Kidney capillary endothelial cell (primary cell): ENCODE results near the gene ZDHHC11B.
"Not testable (repeated sequence)": the region's sequence is repeated elsewhere in the genome, so short reads cannot be mapped to it uniquely, and the experiment has no call there.

Experiments
- DNase-seq: peaks from one replicate; pipeline ENCODE4 v3.0.0-alpha.2; 2018; ENCODE audit warnings: low spot score

Gene ZDHHC11B

DNA sequence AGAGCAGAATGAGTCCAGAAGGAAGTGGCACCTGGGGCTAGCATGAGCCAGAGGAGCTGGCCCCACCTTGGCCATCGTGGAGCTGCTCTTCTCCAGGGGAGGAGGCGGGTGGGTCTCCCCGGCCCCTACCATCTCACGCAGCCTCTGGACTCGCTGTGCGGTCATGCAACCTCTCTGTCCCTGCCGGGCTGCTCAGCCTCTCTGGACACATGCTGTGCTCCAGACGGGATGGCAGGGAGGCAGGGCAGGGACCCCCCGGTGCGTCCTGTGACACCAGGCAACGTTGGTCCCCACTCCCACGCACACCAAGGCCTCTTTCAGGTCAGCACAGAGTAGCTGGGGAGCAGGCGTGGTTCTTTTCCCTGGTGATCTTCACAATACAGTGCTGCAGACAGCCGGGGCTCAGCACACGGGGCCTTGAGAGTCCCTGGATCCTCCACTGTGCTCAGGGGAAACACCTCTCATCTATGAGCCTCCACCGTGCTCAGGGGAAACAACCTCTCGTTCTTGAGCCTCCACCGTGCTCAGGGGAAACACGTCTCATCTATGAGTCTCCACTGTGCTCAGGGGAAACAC is 30.9 kb downstream of the ZDHHC11B start:
- not testable (repeated sequence) for DNase-seq

DNA sequence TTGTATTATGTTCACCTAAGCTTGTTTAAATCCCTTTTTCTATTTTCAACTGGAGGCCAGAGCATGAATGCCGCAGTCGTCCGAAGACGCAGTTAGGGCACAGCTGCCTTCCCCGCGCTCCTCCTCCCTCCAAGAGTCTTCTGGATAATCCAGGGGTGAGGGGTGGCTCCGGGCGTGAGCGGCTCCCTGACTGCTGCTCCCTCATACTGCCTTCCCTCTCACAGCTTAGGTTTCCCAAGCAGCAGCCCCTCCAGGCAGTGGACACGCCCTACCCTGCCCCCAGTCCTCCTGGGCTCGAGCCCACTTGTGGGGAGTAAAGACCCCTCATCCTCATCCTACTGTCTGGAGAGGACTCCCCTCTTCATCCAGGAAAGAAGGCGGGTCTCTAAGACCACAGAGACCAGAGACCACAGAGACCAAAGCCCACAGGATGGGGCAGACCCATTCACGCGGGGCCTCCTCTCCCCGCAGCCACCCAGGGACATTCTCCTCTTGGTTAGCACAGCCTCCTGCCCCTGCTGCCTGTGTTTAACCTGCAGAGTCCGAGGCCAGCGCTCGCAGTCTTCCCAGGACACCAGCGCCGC is 31.9 kb downstream of the ZDHHC11B start:
- DNase-seq = not testable (repeated sequence)

DNA sequence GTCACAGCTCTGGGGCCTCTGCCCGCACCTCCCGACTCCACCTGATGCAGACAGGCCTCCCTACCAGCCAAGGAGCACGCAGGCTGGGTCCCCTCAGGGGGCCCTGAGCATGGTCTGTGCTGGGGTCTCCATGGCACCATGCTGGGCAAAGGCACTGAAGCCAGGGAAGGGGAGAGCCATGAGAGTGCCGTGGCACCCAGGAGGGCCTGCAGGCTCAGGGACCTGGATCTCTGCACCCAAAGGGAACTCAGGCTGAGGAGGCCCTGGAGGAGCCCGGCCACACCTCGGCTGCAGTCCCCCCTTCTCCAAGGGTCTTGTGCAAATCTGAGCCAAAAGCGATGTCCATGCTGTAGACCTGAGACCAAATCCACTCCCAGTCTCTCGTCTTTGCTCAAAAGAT is 32.5 kb downstream of the ZDHHC11B start:
- not testable (repeated sequence) for DNase-seq

DNA sequence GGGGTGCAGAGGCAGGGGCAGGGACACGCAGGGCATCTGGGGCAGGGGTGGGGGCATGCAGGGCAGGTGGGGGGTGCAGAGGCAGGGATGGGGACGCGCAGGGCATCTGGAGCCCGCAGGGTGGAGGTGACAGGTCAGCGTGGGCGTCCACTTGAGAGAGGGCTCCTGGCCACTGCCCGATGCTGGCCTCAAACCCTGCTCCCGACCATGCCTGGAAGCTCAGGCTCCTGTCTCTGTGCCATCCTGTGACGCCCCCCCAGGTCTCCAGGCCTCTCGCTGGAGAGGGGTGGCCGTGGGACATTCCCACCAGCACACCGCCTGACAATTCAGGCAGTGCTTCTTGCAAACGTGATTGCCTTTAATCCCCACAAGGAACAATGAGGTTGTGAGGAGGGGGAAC is 33.0 kb downstream of the ZDHHC11B start:
- DNase-seq = no peak

DNA sequence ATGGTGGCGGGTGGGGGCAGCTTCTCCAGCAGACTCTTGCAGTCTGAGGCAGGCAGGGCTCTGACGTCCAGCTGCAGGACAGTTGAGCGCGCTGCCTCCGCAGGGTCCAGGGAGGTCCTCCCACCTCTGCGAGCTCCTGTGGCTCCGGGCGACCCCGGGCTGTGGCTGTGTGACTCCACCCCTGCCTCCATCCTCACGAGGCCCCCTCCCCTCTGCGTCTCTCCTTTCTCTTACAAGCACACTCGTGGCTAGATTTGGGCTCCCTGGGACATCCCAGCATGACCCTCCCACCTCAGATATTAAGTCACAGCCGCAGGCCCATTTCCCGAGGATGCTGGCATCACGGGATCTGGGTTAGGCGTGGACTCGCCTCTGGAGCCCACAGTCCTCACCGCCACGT is 34.3 kb downstream of the ZDHHC11B start:
- not testable (repeated sequence) for DNase-seq

DNA sequence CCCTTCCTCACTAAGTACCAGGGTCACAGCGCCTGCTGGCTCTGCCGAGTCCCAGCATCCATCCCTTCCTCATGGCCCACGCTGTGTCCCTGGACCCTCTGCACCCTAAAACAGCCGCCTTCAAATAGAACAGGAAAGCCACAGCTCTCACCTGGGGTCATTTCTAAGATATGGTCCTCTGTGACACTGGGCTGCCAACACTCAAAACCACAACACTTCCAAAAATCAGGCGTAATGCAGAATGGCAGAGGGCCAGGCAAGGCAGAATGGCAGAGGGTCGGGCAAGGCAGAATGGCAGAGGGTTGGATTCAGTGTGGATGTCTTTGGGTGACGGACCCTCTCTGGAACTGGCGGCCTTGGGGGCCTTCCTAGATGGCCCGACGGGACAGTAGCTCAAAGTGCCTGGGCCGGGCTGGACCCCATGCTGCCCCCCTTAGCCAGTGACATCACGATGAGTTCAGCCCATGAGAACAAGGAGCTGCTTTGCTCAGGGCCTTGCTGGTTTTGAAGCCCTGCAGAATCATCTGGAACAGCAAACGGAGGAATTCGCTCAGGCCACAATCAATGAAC is 35.3 kb downstream of the ZDHHC11B start:
- no peak for DNase-seq

DNA sequence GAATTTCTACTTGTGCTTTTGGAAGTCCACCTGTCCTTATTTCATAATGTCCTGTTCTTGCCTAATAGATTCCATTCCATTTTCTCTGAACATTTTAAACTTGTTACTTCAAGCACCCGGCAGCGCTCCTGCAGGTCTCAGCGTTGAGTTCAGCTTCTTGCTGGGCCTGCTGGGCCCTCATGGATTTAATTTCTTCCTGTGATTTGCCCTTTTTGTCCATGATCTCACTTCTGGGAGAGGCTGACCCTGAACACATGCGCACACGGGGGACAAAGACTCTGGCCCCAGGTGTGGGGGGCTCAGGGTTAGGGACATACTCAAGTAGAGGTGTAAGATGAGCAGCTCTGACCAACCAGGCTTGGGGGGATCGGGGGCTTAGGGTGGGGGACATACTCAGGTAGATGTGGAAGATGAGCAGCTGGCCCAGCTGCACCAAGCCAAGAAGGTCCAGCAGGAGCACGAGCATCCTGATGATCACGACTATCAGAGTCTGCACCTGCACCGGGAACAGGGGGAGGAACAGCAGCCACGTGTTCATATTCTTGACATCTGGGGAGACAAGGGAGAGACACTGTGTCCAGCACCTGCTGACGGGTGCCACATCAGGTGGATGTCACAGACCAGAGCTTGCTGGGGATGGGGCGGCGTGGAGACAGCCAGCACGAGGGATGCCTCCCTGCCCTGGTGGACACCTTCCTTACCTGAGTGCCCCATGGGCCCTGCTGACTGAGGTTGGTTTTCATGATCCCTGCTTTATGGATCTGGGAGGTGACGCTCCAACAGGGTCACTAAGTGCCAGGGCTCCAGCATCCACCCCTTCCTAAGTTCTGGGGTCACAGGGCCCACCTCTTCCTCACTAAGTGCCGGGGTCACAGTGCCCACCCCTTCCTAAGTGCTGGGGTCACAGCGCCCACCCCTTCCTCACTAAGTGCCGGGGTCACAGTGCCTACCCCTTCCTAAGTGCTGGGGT is 36.2 kb downstream of the ZDHHC11B start:
- DNase-seq = not testable (repeated sequence)

DNA sequence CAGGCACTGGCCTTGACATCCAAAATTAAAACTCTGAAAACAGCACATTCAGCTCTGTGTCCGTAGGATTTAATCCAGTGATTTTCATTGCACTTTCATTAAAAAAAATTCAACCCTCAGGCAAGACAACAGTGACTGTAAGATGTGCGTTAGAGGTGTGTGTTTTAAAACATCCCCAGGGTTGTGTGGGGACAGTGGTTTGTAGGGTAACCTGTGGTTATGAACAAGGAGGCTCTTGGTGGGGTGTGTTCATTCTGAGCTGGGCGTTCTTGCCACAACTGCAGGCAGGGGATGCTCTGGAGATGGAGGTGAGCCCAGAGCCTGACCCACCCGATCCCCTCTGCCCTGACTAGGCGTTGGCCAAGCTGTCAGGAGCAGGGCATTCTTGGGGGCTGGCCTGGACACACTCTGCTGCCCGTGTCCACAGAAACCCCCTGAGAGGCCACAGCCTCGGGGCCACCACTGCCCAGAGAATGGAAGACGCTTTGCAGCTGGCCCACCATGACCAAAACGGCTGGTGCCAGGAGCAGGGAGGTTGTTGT is 37.2 kb downstream of the ZDHHC11B start:
- DNase-seq = not testable (repeated sequence)

DNA sequence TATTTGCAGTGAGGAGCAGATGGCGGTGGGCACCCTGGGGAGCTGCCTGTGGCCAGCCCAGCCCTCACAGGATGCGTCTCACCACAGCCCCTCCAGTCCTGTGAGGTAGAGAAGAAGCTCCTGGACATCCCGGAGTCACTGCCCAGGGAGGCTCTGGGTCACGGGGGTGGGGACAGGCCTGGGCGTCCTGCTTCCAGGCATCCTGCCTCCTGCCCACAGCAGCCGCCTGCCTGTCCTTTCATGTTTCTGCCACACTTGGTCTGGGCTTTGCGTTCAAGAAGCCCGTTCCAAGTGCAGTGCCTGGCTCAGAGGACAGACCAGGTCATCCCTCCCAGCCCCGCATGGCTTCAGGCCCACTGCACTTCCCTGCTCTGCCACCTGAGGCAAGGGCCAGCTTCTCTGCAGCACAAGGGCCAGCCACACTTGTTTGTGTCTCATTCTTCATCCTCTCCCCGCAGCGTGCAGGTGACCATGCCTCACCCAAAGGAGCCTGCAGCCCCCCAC is 38.2 kb downstream of the ZDHHC11B start:
- DNase-seq = no peak

DNA sequence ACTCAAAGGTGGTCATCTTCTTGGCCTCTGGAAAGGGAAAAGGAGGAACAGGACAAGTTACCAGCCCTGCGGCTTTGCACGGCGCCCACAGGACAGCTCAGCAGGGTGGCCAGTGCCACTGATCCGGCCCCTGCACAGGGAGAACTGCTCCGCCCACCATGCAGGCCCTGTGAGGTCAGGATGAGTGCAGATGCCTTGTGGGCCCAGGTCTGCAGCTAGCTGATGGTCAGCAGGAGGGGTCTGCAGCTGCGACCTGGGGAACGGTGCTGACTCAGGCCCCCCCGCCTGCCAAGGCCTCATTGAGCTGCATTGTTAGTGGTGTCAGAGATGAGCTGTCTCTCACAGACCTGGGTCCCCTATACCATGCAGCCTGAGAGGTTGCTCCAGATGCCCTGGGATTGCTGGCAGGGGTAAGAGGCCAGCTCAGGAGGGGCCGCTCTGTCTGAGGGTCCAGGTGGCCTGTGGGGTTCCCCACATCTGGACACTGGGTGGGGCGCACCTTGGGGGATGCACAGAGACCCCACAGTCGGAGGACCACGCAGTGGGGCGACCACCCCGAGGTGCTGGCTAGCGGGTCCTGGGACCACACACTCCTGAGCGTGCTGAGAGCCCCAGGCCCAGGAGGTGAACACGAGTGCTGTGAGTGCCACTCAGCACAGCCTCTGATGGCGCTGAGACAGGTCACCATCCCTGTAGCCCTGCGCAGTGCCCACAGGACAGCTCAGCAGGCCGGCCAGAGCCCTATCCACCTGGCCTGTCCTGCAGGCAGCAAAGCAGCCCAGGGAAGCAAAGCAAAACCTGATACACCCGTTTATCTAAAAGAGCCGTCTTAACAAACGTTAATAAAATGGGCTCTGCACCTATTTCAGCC is 39.0 kb downstream of the ZDHHC11B start:
- DNase-seq = not testable (repeated sequence)

DNA sequence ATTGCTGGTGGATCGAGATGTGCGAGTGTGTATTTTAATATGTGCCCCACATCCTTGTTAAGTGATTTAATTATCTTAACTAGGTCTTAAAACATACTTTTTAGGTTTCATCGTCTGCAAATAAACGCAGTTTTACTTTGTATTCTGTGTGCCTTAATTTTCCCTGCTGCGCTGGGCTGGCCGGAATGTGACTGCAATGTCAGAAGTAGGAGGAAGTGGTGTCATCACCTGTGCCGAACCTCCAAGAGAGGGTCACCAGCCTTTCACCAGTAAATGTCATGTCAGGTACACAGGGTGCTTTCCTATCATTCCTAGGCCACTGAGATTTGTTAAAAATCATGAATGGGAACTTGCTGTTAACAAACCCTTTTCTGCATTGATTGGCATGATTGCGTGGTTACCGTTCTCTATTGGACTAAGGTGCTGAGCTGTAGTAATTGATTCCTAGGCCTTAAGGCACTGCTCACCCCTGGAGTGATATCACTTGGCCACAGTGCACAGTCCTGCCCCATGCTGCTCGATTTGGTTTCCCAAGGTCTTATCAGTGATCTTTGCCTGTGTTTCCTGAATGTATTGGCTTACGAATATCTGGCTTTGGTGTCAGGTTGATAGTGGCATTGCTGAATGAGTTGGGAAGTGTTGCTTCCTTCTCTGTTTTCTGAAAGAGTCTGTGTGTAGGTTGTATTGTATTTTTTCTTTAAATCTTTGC is 40.7 kb downstream of the ZDHHC11B start:
- not testable (repeated sequence) for DNase-seq

DNA sequence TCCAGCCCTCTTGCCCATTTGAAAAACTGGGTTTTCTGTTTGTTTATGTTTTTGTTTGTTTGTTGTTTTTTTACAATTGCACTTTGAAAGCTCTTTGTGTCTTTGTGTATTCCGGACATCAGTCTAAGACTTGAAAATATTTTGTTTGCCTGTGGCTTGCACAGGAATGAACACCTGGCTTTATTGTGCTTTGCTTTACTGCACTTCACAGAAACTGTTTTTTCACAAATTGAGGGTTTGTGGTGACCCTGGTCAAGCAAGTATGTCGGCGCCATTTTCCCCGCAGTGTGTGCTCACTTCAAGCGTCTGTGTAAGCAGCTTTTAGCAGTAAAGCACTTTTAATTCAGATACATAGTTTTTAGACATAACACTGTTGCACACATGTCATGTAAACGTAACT is 42.3 kb downstream of the ZDHHC11B start:
- DNase-seq = not testable (repeated sequence)

DNA sequence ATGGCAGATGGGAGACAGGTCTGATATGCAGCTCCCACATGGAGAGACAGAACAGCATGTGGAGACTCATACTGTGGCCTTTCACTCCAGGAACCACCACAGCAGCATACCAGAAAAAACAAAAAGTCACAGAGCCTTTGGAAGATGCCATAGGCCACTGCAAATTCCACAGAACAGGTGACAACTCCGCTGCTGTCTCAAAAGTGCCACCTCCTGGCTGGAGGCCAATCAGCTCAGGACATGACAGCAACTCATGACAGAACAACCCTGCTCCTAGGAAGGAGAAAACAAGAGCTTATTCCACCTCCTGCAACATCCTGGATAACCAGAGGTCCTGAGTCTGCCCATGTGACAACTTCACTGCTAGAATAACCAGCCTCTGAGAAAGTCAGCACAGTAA is 50.4 kb downstream of the ZDHHC11B start:
- not testable (repeated sequence) for DNase-seq

DNA sequence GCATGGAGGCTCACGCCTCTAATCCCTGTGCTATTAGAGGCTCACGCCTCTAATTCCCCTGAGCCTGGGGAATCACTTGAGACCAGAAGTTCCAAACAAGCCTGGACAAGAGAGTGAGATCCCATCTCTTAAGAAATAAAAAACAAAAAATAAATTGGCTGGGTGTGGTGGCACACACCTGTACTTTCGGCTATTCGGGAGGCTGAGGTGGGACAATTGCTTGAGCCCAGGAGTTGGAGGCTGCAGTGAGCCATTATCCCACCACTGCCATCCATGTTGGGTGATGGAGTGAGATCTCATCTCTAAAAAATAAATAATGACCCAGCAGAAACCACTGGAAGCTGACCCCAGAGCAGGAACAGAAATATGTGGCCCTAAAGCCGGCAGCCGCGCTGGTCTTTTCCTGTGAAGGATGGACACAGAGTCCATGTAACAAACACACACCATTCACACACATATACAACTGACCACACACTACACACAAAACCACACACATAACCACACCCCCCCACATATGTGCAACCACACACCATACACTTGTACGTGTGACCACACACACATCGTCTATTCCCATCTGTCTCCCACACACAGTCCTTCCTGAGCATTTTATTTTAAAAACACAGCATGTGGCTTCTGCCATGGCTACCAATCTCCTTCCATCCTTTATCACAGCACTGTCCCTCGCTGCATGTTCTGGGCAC is 51.6 kb downstream of the ZDHHC11B start:
- DNase-seq = not testable (repeated sequence)

DNA sequence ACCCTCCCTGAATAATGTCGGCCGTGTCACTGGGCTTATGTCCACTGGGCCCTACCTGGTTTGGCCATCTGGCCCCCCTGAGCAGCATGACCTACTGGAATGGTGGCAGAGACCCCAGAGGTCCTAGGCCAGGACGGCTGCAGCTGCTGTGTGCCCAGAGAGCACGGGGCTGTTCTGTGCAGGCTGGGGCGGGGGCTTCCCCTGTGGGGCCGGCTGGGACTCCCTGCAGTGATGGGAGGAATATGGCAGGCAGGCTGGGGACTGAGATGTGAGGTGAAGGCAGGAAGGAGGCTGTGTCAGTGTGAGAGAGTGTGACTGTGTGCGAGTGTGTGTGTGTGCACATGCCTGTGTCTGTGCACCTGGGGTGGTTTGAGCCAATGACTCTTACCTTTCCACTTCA is 55.3 kb downstream of the ZDHHC11B start:
- DNase-seq = not testable (repeated sequence)

DNA sequence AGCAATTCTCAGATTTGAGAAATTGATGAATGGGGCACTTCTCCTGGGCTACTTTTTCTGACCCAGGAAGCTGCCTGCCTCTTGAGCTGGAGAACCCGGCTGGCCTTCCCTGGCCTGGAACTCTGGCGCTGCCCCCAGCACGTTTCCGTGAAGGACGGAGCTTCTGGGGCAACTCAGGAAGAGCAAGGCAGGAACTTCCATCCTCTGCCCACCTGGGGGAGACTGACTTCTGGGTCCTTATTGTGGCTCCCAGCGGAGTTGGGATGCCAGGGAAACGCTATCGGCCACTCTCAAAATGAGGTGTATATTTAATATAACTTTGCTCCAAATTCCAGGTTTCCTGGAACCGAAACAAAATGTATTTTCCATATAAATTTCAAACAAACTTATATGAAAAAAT is 57.4 kb downstream of the ZDHHC11B start:
- not testable (repeated sequence) for DNase-seq

DNA sequence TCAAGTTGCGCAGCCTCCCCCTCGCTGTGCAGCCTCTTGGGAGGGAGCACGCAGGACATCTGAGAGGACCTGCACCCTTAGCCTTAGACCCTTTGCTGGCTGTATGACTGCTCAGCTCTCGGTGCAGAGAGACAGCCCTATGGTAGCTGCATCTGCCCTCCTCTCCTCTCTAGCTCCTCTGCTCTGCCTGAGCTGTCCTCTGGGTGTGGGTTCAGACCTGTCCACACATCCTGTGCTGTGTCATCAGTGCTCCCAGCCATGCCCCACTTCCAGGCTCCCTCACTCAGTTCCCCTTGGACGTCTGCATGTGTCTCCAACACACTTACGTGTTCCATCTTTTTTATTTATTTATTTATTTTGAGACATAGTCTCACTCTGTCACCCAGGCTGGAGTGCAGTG is 60.7 kb downstream of the ZDHHC11B start:
- DNase-seq = not testable (repeated sequence)

DNA sequence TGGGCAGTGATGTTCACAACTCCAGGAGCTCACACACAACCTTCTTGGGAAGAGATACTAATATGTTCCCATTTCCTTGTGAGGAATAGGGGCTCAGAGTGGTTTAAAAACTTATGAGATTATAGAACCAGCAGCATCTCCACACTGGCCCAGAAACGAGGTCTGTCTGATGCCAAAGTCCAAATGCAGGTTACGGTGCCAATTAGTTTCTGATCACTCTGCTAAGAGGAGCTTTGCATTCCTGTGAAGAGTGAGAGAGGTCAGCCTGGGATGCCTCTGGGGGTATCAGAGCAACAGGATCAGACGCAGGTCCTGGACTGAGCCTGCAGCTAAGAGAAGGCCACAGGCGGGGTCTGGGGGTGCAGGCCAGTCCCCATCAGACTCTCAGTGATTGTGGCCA is 61.2 kb downstream of the ZDHHC11B start:
- not testable (repeated sequence) for DNase-seq

DNA sequence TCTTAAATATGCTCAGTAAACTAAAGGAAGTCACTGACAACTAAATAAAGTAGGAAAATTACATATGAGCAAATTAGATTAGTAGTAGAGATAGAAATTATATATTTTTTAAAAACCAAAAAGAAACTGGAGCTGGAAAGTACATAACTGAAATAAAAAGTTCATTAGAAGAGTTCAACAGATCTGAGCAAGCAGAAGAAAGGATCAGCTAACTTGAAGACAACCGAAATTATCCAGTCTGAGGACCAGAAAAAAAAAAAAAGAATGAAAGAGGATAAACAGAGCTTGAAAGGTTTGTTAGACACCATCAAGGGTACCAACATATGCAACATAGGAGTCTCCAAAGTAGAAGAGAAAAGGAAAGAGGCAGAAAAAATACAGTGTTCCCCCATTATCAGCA is 65.2 kb downstream of the ZDHHC11B start:
- DNase-seq = not testable (repeated sequence)

DNA sequence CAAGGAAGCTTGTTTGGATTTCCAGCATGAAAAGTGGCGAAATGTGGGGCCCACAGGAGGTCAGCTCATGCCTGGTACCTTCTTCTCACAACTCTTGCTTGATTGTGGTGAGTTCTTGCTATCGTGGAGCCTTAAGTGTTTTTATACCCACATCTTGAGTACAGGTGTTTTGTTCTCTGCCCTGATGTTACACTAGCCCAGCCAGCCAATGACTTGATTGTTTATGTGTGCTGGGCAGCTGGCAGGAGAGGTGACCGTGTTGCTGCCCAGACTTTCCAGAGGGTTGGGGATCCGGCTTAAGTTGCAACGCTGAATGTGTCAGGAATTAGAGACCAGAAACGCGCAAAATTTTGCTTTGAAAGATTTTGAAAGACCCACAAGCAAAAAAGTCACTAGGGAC is 67.4 kb downstream of the ZDHHC11B start:
- DNase-seq = no peak
